Cardiac muscle cell (in vitro differentiated cells and primary cell): ENCODE results near the gene ABT1. TPM values are rescaled to one million over a fixed set of nuclear protein-coding genes. Genes with fewer than 3 reads are reported as not detected.
"Not testable (repeated sequence)": the region's sequence is repeated elsewhere in the genome, so short reads cannot be mapped to it uniquely, and the experiment has no call there.

Source experiments
- DNase-seq, 2 donors: peaks; one replicate each; pipeline versions ENCODE4 v3.0.0 to v3.0.0-alpha.2; 2010 to 2017; ENCODE audit warnings: low read depth in 1 of 2, low spot score in 1 of 2
- H3K27ac ChIP-seq: fragments of 200-600 bp; sonication (generic); 2 replicates; pipeline ENCODE4 v1.5.1; 2016
- H3K27me3 ChIP-seq: fragments of 200-600 bp; sonication (generic); 2 replicates; pipeline ENCODE4 v1.6.0; 2016; ENCODE audit warnings: control low read depth
- H3K36me3 ChIP-seq: fragments of 200-600 bp; sonication (generic); 2 replicates; pipeline ENCODE4 v1.5.1; 2016; ENCODE audit warnings: control low read depth
- H3K4me1 ChIP-seq: fragments of 200-600 bp; sonication (generic); 2 replicates; pipeline ENCODE4 v1.8.1; 2017; ENCODE audit warnings: low read depth, mild to moderate bottlenecking, mixed run types
- H3K4me3 ChIP-seq: fragments of 200-600 bp; sonication (generic); 2 replicates; pipeline ENCODE4 v1.5.1; 2016; ENCODE audit warnings: mild to moderate bottlenecking
- H3K9me3 ChIP-seq: fragments of 200-600 bp; sonication (generic); 2 replicates; pipeline ENCODE4 v1.5.1; 2017; ENCODE audit warnings: low read depth, mild to moderate bottlenecking, control low read depth
- CTCF ChIP-seq: IDR thresholded peaks from 2 replicates; pipeline ENCODE4 v1.5.1; 2012; ENCODE audit warnings: low read depth, mild to moderate bottlenecking, low read length
- polyA plus RNA-seq: library from polyadenylated mRNA; unstranded; fragments of >200 nt; fragmentation: Nextera tagmentation; extraction: Ambion mirVana; gene quantifications from 2 replicates; pipeline ENCODE4 v1.2.1, GENCODE V29; 2016
- total RNA-seq: library from RNA; depleted of rRNA; stranded (reverse); fragments of >200 nt; gene quantifications from 2 replicates; pipeline ENCODE4 v1.2.3, GENCODE V29; 2016

ABT1 gene
- total RNA-seq (21.2 and 25.4 TPM in 2 replicates), polyA plus RNA-seq (27.0 and 30.2 TPM in 2 replicates)

- H3K27ac ChIP-seq = peak within 1 kb of the TSS; percentile 82
- H3K4me3 ChIP-seq = peak within 1 kb of the TSS; percentile 64
- DNase-seq = peak; percentile 98 to 99
- peaks cover 22% of the 10 kb centered on the region for H3K27me3 ChIP-seq
- H3K36me3 ChIP-seq = peaks cover 5% of the 10 kb centered on the region
- H3K4me1 ChIP-seq = no peaks in the 10 kb centered on the region
- H3K9me3 ChIP-seq = no peaks in the 10 kb centered on the region
- no peak for TF ChIP-seq CTCF
These were observed at the start of gene ABT1 for GRCh38 chr6:26596579-26597388. ABT1 (plus strand) TSS chr6:26596953; CDS start chr6:26596983, 30 bp downstream.

DNA sequence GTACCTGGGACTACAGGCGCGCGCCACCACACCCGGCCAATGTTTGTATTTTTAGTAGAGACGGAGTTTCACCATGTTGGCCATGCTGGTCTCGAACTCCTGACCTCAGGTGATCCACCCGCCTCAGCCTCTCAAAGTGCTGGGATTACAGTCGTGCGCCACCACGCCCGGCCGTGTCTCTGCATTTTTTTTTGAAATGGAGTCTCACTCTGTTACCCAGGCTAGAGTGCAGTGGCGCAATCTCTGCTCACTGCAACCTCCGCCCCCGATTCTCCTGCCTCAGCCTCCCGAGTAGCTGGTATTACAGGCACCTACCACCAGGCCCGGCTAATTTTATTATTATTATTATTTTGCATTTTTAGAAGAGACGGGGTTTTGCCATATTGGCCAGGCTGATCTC is 49.4 kb upstream of the ABT1 start:
- DNase-seq, H3K9me3 ChIP-seq, H3K4me3 ChIP-seq, H3K4me1 ChIP-seq, H3K27ac ChIP-seq, H3K27me3 ChIP-seq: not testable (repeated sequence)
- H3K36me3 ChIP-seq = peaks cover 11% of the 10 kb centered on the region

DNA sequence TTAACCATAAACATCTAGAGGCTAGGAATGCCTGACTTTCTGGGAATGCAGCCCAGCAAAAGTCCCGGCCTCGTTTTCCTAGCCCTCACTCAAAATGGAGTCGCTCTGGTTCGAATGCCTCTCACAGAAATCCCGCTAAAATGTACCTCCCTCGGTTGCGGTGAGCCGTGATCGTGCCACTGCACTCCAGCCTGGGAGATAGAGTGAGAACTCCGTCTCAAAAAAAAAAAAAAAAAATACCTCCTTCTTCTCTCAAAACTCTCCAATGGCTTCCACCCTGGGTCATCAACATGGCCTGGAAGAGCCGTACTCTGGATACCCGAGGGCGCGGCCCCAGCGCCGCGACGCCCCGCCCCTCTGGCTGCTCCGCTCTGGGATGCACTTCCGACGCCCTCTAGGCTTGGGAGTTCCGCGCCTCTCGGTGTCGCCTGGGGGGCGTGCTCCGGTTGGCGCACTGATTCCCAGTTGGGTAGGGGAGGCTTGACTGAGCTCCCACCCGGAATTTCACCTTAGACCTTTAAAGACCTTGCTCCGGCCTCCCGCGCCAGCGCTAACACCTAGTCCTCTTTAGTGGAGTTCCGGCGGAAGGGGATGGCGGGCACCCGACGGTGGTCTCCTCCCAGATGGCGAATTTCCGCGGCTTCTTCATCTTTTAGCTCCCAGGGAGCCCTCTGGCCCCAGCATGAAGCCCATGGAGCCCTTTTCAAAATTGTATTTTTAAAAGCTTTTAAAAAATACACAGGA is 46.3 kb upstream of the ABT1 start:
- no peaks in the 10 kb centered on the region for H3K27me3 ChIP-seq
- H3K36me3 ChIP-seq = peaks cover 9% of the 10 kb centered on the region
- DNase-seq = peak; percentile 70 to 74
- H3K4me3 ChIP-seq = peak overlapping the region; percentile 17
- no peak for TF ChIP-seq CTCF
- no peak overlapping the region for H3K27ac ChIP-seq
- no peaks in the 10 kb centered on the region for H3K9me3 ChIP-seq
- H3K4me1 ChIP-seq = no peaks in the 10 kb centered on the region

GRCh38 chr6:26552205-26552604 is 44.5 kb upstream of the ABT1 start:
- no peaks in the 10 kb centered on the region for H3K9me3 ChIP-seq
- TF ChIP-seq CTCF = no peak
- no peaks in the 10 kb centered on the region for H3K36me3 ChIP-seq
- no peak overlapping the region for H3K4me3 ChIP-seq
- no peak overlapping the region for H3K27ac ChIP-seq
- no peak for DNase-seq
- no peaks in the 10 kb centered on the region for H3K27me3 ChIP-seq
- H3K4me1 ChIP-seq = no peaks in the 10 kb centered on the region

GRCh38 chr6:26552640-26553188 is 44.0 kb upstream of the ABT1 start:
- no peak for DNase-seq
- Histone ChIP-seq H3K27ac (no peak overlapping the region), H3K27me3 (no peaks in the 10 kb centered on the region), H3K9me3 (no peaks in the 10 kb centered on the region), H3K4me1 (no peaks in the 10 kb centered on the region), H3K36me3 (no peaks in the 10 kb centered on the region), H3K4me3 (peak overlapping the region; percentile 57)
- no peak for TF ChIP-seq CTCF
